Fibroblast of skin of right quadriceps (primary cell): ENCODE measurements around the gene MAPT.

ENCODE experiments used
- DNase-seq: peaks from one replicate; pipeline ENCODE4 v3.0.0-alpha.2; 2013

Gene MAPT

DNA sequence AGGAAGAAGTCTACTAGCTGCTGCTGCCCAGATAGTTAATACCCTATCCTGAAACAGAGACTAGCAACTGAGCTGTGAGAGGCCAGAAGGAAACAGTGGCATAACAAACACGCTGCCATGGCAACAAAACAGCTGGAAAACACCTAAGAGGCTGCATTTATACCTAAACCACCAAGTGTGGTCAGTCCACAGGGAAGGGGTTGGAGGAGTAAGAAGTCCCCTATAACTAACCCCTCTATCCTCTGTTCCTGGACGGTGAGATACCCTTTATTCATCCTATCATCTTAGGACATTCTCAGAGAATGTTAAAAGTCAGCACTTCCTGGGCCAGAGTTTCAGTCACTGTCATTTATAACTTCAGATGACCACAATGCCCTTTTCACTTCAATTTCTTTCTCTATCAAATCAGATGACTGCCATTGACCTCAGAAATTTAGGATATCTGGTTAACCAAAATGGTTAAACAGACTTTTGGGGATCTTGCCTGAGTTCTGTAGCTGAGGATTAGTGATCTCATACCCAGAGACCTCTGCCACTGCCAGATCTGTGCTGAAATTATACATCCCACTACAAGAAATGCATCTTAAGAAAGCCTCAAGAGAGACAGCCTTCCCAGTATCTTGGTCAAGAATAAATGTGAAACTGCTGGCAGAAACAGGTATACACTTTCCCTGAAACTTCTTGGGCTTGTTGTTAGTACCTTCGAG lies 140.9 kb downstream of the MAPT start:
- no peak for DNase-seq

DNA sequence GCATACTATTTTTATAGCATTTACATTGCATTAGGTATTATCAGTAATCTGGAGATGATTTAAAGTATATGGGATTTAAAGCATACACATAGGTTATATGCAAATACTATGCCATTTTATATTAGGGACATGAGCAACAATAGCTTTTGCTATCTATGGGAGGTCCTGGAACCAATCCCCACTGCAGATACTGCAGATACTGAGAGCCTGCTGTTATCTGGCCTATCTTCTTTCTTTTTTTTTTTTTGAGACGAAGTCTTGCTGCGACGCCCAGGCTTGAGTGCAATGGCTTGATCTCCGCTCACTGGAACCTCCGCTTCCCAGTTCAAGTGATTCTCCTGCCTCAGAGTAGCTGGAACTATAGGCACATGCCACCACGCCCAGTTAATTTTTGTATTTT lies 142.1 kb downstream of the MAPT start:
- no peak for DNase-seq

DNA sequence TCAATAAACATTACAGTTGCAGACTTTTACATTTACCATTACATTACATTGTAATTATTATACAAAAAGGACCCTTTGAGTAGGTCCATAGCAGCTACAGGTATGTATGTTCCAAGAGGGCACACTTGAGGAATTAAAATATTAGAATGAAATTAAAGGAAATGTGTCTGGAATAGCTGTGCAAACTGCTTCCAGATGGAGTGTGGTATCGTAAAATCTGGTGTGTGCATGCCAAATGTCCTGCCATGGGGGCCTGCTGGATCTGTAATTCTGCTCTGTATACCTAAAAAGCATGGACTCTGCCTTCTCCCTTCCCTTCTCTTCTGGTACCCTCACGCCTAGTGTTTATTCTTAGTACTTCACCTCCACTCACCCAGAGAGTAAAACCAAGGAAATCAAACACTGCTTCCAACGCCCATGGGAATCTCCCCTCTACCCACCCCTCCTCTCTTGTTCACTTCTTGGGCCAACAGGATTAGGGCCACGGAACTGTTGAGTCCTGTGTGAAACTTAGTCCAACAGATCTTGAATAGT lies 143.4 kb downstream of the MAPT start:
- DNase-seq = no peak

DNA sequence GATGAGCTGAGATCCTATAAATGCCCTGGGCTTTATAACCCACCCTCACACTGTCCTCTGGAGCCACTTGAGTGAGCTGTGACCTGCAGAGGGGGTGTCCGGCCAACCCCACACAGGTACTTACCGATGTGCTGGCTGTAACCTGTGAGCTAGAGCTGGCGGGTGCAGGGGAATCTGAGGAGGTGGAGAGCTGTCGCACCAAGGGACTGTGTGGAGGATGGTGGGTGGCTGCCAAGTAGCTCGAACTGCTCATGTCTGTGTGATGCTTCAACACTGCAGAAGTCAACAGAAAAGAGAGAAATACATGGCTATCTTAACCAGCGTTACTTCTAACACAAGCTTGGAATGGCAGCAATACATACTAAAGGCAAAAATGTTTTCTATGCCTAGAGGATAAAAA lies 144.1 kb downstream of the MAPT start:
- DNase-seq = no peak

DNA sequence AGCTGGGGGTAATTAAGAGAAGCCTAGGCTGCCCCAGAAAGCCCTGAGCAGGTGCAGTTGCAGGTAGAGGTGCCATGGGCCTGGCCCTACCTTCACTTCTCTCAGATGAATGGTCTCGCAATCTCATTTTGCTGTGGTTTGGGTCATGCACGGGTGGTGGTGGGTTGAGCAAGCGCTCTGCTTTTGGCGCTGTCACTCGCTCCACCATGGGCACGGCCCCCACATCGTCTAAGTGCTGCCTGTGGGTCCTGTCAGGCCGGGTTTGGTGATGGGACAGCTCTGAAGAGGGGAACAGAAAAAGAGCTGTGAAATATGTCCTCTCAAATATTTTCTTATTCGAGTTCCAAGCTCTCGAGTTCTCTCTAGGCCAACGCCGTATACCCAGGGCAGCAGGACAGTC lies 144.6 kb downstream of the MAPT start:
- DNase-seq = no peak

DNA sequence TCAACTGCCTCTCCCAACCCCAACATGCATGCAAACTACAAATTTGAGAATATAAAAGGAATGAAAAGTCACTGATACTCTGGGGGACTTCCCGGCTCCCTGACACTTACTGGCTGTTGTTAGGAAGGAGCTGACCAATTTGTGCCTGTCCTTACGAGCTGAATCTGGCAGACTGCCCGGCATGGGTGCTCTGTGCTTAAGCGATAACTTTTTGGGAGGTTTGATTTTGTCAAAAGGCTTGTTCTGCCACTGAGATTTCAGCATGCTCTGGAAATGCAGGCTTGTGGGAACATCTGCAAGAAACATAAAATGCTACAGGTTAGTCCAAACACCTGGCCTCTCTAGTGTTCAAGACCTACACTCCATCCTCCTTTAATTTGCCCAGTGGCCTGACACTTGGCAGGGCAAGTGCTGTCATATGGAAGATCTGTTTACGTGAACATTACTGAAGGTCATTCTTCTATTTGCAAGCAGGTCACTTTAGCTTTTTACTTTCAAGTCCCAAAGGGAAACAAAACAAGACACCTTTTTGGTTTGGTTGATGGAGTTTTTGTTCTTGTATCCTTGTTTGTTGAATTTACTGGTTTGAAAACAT lies 145.3 kb downstream of the MAPT start:
- no peak for DNase-seq

DNA sequence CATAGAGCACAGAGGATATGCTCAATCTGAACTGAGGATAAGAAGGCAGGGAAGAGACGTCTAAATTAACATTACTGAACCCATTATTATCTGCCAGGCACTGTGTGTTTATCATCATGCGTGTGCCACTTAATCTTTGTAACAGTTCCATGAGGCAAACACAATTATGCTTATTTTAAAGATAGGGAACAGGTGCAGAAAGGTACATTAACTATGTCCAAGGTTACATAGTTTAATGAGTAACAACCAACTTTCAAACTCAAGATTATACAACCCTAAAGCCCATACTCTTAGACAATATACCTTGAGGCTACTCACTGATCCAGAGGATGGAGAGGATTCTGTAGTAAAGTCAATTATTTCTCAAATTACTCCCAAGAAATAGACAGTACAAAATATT lies 147.9 kb downstream of the MAPT start:
- DNase-seq = no peak

DNA sequence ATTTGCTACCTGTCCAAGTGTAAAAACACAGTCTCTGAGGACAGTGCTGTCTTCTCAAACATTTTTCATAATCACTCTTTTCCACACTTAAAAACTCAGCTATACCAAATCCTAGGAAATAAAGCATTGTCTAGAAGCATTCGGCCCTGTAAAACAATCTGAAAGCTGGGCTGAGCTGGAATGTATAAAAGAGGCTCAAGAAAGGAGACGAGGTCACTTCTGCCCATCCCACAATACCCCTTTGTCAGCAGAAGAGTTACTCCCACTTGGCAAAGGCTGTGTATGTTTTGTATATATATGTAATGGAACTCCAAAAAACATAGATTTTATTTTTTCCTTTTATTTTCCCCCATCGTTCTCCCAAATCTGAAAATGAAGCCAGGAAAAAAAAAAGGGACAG lies 148.6 kb downstream of the MAPT start:
- no peak for DNase-seq

DNA sequence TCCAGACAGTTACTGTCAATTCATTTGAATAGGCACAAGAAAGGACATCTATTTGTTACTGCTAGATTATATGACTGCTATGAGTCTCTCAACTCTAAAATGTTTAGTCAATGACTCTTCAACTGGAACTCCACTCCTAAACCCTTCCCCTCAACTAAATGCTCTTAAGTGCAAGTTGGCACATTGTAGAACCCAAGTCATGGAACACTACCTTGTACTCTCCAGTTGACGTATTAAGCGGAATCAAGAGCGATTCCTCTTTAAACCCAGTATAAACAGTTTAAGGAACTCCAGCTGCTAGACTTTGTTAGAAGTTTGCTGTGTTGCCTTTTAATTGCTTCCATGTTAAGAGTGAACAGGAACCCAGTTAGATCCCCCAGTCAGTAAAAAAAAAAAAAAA lies 149.3 kb downstream of the MAPT start:
- no peak for DNase-seq

DNA sequence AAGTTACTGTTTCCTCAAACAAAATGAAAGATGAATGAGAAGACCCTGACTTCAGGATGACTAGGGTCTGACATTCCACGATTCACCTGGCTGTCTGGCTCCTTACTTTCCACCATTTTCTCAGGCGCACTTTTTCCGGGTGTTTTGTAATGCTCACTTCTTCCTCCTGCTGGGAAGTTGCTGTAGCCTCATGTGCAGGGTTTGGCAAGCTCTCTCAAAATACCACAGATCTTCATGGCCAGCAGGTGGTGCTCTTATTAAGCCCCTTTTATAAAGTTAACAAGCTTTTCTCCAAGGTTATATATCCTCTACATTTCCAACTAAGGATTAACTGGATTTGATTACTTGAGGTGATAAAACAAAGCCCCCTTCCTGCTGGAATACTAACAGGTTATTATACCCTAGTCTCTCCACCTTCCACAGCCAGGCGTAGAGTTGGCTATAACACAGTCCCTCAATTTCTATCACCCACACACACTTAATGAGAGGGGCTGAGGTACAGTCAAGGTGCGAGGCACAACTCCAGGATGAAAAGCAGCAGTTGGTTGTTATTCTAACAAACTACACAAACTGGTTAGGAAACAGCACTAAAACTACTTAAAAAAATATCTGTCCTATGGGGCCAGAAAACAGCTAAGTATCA lies 150.1 kb downstream of the MAPT start:
- peak; percentile 86 for DNase-seq

DNA sequence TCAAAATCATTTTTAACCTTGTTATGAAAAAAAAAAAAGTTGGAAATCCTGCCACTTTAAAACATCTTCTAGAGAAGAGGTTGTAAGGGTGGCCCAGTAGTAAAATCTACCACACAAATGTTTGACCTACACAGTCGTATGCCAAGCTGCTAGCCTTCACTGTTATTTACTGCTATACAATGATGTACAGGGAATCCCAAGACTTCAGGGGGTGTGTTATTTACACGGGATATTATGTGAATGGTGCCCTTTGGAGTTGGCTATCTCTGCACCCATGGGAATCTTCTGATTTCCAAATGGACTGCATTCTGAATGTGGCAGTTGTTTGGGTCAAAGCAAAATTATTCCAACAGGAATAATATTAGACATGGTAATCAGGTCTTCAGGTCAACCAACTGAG lies 150.6 kb downstream of the MAPT start:
- no peak for DNase-seq

DNA sequence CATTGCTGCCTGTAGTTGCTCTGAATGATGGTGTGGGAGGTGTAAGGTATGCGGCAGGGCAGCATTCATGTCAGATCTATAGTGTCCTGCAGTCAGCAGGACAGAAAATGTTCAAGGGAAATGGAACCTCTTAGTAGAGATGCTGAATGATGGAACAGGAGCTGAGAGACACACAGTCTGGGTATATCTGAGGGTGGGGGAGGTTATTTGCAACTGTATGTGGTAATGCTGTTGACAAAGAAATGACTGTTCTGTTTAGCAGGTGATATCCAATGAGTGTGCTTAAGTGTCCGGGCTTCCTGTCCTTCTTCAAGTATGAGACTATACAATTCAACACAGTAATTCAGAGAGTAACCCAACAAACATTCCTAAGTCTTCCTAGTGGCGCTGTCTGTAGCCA lies 151.3 kb downstream of the MAPT start:
- DNase-seq = no peak

DNA sequence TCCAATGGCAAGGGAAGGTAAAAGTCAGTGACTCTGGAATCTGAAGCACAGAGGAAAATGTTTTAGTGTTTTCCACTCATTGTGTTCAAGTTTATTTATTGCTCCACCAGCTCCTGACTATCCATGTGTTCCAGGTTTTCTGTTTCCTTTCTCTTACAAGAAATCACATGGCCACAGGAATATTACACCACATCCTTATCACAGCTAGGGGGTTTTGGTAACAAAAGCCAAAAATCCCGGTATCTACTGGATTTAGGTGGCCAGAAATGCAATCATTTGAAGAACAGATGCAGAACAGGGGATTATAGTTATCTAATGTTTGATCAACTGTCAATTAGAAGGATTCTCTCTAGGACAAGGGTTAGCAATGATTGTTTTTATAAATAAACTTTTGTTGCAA lies 152.6 kb downstream of the MAPT start:
- peak; percentile 34 for DNase-seq

DNA sequence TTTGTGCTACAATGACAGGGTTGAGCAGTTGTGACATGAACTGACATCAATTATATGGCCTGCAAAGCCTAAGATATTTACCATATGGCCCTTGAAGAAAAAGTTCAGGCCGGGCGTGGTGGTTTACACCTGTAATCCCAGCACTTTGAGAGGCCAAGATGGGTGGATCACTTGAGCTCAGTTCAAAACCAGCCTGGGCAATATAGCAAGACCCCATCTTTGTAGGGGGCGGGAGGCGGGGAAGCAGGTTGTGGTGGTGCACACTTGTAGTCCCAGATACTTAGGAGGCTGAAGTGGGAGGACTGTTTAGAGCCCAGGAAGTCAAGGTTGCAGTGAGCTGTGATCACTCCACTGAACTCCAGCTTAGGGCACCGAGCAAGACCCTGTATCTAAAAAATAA lies 153.0 kb downstream of the MAPT start:
- DNase-seq = no peak

DNA sequence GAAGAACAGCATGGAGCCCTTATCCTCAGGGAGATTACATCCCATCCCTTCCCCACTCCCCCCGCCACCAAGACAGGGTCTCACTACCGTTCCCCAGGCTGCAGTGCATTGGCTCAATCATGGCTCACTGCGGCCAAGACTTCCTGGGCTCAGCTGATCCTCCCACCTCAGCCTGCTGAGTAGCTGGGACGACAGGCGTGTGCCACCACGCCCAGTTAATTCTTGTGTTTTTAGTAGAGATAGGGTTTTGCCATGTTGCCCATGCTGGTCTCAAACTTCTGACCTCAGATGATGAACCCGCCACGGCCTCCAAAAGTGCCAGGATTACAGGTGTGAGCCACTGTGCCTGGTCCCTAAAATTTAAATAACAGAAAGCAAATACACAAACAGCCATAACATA lies 153.5 kb downstream of the MAPT start:
- no peak for DNase-seq

DNA sequence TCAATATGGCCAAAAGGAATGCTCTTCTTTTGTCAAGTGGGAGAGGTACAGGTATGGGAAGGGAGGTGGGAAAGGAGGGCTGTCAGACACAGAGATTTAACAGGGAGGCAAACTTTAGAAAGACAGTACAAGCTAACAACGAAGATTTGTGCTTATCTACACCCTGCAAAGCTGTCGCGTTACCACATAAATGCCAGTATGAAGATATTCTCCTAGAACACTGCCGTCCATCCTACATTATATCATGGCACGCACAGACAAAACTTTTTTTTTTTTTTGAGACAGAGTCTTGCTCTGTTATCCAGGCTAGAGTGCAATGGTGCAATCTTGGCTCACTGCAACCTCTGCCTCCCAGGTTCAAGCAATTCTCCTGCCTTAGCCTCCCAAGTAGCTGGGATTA lies 155.3 kb downstream of the MAPT start:
- no peak for DNase-seq

DNA sequence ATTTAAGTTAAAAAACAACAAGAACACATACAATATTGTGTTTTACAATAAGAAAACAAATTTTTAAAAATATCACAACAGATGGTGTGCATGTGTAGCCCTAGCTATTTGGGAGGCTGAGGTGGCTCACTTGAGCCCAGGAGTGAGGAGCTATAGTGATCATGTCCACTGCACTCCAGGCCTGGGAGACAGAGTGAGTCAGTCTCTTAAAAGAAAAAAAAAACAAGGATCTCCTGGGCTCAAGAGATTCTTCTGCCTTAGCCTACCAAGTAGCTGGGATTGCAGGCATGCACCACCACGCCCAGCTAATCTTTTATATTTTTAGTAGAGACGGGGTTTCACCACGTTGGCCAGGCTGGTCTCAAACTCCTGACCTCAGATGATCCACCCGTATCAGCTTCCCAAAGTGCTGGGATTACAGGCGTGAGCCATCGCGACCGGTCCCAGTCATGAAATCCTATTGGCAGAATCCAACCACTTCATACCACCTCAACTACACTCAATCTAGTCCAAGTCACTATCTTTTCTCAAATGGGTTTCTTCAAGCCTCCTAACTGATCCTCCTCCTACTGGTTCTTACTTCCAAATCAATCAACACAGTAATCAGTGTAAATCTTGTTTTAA lies 159.7 kb downstream of the MAPT start:
- DNase-seq = peak; percentile 15

DNA sequence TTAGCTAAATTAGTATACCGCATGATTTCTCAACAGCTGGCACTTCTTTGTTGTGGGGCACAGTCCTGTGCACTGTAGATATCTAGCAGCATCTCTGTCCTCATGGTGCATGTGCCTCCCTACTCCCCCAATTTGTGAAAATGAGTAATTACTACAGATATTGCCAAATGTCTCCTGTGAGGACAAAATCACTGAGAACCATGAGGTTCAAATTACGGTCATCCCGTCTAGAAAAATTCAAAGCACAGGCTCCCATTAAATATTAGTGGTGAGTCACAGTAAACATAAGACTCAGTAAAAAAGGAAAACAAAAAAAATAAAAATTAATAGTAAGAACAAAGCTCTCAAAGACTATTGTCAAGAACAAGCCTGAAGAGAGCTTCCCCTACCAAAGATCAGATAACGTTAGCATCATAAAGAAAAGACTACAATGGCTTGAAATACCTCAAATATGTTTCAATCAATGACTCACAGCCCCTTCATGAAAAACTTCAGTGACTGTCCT lies 162.5 kb downstream of the MAPT start:
- DNase-seq = peak; percentile 67

DNA sequence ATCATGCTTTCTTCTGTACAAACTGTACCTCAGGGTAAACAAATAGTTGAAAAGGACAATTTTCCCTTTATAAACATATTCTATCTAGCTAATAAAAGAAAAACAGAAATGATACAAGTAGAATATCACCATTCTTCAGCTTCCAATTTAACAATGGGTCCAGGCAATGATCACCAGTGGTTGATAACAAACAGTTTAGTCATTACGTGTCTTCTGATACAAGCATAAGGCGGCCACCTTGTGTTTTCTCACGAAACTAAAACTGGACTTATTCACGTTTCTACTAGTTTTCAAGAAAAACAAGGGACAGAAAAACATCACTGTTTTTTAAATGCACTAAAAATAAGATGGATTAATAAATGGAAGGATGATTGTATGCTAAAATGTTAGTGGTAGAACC lies 163.0 kb downstream of the MAPT start:
- no peak for DNase-seq

DNA sequence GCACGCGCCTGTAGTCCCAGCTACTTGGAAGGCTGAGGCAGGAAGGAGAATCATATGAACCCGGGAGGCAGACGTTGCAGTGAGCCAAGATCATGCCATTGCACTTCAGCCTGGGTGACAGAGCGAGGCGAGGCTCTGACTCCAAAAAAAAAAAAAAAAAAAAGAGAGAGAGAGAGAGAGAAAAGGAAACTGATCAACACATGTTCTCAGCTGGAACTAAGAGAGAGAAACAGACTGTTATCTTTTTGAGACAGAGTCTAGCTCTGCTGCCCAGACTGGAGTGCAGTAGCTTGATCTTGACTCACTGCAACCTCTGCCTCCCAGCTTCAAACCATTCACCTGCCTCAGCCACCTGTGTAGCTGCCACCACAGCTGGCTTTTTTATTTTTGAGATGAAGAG lies 165.1 kb downstream of the MAPT start:
- DNase-seq = no peak

DNA sequence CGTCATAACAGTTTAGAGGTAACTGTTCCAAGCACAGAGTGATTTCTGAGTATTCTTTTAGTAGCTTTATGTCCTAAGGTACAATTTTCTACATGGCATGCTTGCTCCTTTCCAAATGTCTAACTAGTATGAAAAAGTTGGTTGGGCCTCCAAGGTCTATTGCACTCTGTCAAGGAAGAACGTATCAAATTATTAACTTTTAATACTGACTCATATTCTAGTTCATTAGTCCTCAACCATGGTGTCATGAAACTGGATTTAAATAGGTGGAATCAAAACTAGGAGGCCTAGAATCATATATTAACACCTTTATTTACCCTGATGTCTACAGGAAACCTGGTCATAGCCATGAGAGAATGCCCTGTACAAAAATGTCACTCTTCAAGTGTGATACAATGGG lies 166.1 kb downstream of the MAPT start:
- no peak for DNase-seq

DNA sequence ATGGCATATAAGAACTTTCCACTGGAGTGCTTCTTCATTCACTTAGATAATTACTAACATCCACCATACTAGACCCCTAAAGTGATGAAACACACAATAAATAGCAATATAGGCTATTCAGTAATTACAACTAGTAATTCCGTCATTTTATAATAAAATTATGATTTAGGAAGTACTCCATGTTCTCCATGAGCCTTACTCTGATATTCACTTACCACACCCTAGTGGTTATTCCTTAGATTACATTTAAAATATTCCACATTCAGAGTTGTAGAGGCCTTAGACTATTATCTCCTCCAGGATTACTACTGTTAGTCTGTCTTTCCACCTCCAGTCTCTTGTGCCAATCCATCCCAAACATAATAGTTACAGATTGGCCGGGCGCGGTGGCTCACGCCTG lies 167.1 kb downstream of the MAPT start:
- DNase-seq = no peak

DNA sequence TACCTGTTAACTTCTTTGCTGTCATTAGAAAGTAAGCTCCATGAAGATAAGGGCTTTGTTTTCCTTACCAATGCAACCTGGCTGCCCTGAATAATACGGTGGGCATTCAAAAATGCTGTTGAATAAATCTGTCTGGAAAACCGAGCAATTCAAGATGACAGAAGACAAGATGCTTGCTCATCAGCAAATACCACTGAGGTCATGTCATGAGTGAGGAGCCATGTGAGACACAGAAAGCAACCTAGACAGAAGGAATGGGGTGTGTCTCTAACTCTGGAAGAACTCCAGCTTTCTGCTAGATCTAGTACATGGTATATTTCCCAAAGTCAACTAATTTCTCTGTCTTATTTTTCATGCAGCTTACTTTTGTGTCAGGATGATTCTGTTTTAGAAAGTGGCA lies 168.9 kb downstream of the MAPT start:
- DNase-seq = peak; percentile 85

DNA sequence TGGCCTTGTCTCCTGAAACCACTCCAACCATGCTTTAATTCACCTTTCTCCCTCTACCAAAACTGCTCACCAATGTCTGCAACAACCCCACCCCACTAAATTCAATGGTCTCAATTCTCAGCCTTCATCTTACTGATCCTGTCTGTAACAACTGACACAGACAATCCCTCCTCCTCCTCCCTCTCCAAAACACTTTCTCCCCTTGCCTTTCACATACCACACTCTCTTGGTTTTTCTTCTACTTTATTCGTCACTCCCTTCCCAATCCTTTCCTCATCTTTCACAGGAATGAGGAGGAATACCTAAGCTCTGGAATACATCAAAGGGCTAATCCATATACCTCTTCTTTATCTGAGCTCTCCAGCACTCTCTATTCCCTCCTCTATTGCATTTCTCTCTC lies 170.1 kb downstream of the MAPT start:
- DNase-seq = no peak
